Mononuclear cell (primary cell): ENCODE data around the gene CYP2A6. TPM values are rescaled to one million over a fixed set of nuclear protein-coding genes. Genes with fewer than 3 reads are reported as not detected.
"Not testable (repeated sequence)": the region's sequence is repeated elsewhere in the genome, so short reads cannot be mapped to it uniquely, and the experiment has no call there.

Experiments used
- H3K27me3 ChIP-seq: 2 replicates; pipeline ENCODE4 v1.6.0; 2011; ENCODE audit warnings: low read length, control low read depth; ENCODE audit not compliant: insufficient read depth
- H3K4me1 ChIP-seq: 2 replicates; pipeline ENCODE4 v1.5.1; 2011; ENCODE audit warnings: mild to moderate bottlenecking, low read length, control low read depth; ENCODE audit not compliant: insufficient read depth
- H3K4me3 ChIP-seq: 2 replicates; pipeline ENCODE4 v1.5.1; 2011; ENCODE audit warnings: mild to moderate bottlenecking, low read length, moderate library complexity
- H3K9me3 ChIP-seq: 2 replicates; pipeline ENCODE4 v1.5.1; 2011; ENCODE audit warnings: low read depth, mild to moderate bottlenecking, control low read depth, low read length
- total RNA-seq: library from RNA; depleted of rRNA; stranded (reverse); fragments of >200 nt; gene quantifications from one replicate; pipeline ENCODE4 v1.2.3, GENCODE V29; 2012

Gene CYP2A6
- not detected for total RNA-seq

GRCh38 chr19:40850277-40850676 lies at the start of gene CYP2A6:
Gene CYP2A6, minus strand, starts transcription at chr19:40850447. Its CDS starts 21 bp downstream, at chr19:40850426.
- H3K27me3 ChIP-seq, H3K4me3 ChIP-seq, H3K4me1 ChIP-seq, H3K9me3 ChIP-seq: not testable (repeated sequence)

GRCh38 chr19:40899964-40900363 lies 49.7 kb upstream of the CYP2A6 start:
- not testable (repeated sequence) for H3K4me1 ChIP-seq, H3K27me3 ChIP-seq, H3K9me3 ChIP-seq, H3K4me3 ChIP-seq

DNA sequence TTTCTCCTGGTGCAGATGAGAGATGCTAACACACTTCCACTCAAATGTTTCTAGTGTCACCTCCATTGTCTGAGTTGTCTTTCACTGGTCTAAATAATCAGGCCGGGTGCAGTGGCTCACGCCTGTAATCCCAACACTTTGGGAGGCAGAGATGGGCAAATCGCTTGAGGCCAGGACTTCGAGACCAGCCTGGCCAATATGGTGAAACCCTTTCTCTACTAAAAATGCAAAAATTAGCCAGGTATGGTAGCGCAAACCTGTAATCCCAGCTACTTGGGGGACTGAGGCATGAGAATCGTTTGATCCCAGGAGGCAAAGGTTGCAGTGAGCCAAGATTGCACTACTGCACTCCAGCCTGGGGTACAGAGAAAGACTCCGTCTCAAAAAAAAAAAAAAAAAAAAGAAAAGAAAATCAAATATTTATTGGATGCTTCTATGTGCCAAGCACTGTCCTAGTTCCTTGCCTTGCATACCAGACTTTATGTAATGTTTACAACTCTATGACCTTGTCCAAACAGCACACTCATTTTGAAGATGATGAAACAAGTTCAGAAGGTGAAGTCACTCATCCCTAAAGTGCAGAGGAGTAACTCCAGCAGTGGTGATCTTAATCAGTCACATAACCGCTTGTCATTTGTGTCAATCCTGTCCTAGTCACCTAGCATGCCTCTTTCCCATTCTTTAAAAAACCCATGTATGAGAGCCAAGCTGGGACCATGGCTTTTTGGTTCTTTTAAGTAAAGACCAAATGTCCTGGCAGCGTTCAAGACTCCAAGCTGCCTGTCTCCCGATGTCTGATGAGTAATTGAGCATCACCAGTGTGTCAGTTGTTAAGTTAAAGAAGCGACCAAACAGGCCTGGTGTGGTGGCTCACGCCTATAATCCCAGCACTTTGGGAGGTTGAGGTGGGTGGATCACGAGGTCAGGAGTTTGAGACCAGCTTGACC lies 46.9 kb upstream of the CYP2A6 start:
- not testable (repeated sequence) for H3K4me1 ChIP-seq, H3K4me3 ChIP-seq, H3K9me3 ChIP-seq, H3K27me3 ChIP-seq

- H3K27me3 ChIP-seq = no peaks in the 10 kb centered on the region
- no peak overlapping the region for H3K4me3 ChIP-seq
- H3K4me1 ChIP-seq = peaks cover 5% of the 10 kb centered on the region
- no peaks in the 10 kb centered on the region for H3K9me3 ChIP-seq
Observed at GRCh38 chr19:40896418-40896796, 46.2 kb upstream of the CYP2A6 start.

- no peaks in the 10 kb centered on the region for H3K4me1 ChIP-seq
- H3K9me3 ChIP-seq = no peaks in the 10 kb centered on the region
- no peak overlapping the region for H3K4me3 ChIP-seq
- no peaks in the 10 kb centered on the region for H3K27me3 ChIP-seq
Observed at GRCh38 chr19:40893112-40893511, 42.9 kb upstream of the CYP2A6 start.

DNA sequence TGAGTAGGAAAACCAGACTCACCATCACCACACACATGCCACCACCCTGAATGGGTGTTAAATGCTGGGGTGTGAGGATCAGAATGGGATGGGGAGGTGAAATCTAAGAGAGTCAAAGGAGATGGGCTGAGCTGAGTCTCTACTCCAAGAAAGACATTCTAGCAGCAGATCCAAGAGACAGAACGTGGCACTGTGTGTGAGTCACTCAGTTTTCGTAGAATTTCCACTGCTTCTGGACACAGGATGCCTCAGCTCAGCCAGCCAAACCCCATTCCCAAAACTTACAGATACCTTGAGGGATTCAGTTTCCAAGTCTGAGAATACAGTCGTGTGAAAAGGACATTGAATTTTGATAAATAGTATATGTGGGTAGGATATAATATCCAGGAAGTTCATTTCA lies 39.1 kb upstream of the CYP2A6 start:
- Histone ChIP-seq H3K4me3 (no peak overlapping the region), H3K27me3 (no peaks in the 10 kb centered on the region), H3K4me1 (no peaks in the 10 kb centered on the region), H3K9me3 (no peaks in the 10 kb centered on the region)

GRCh38 chr19:40888191-40888590 lies 37.9 kb upstream of the CYP2A6 start:
- Histone ChIP-seq H3K9me3 (no peaks in the 10 kb centered on the region), H3K4me3 (no peak overlapping the region), H3K4me1 (no peaks in the 10 kb centered on the region), H3K27me3 (no peaks in the 10 kb centered on the region)

GRCh38 chr19:40884187-40884931 lies 34.1 kb upstream of the CYP2A6 start:
- not testable (repeated sequence) for H3K4me1 ChIP-seq, H3K27me3 ChIP-seq, H3K9me3 ChIP-seq, H3K4me3 ChIP-seq

DNA sequence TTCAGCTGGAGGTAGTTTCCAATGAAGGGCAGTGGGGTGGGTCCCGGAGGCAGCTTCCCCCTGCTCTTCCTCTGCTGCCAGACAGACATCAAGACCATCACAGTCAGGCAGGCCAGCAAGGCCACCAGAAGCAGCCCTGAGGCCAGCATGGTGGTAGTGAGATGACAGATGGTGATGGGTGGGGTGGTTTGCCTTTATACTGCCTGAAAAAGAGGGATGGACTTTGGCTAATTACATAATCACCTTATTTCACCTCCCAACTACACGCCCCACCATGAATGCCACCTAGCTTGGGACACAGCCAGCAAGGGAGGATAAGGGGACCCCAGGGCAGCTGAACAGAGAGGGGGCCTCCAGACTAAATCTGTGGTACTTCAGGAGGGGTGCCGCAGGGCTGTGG lies 31.8 kb upstream of the CYP2A6 start, which contains the start of gene CYP2A7:
Gene CYP2A7 (minus strand): TSS at position 170 of the 400 bp plus-strand sequence. CDS start 21 bp downstream, at position 149.
- H3K4me3 ChIP-seq, H3K27me3 ChIP-seq, H3K4me1 ChIP-seq, H3K9me3 ChIP-seq: not testable (repeated sequence)

GRCh38 chr19:40879349-40879748 lies 29.1 kb upstream of the CYP2A6 start:
- not testable (repeated sequence) for H3K9me3 ChIP-seq, H3K4me3 ChIP-seq, H3K27me3 ChIP-seq
- peaks cover 11% of the 10 kb centered on the region for H3K4me1 ChIP-seq

DNA sequence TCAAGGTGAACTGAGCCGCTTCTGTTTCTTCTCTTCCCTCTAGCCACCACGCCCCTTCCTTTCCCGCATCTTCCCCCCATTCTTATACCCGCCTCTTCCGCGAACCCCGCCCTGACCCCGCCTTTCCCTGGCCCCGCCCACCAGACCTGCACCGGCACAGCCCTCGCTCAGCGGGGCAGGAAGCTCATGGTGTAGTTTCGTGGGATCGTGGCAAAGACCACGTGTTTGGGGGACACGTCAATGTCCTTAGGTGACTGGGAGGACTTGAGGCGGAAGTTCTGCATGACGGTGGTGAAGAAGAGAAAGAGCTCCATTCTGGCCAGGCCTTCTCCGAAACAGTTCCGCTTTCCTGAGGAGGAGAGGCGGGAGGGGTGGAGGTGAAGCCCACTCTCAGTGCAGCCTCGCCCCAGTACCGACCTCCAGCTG lies 25.3 kb upstream of the CYP2A6 start:
- not testable (repeated sequence) for H3K4me3 ChIP-seq, H3K9me3 ChIP-seq, H3K27me3 ChIP-seq
- peaks cover 11% of the 10 kb centered on the region for H3K4me1 ChIP-seq

DNA sequence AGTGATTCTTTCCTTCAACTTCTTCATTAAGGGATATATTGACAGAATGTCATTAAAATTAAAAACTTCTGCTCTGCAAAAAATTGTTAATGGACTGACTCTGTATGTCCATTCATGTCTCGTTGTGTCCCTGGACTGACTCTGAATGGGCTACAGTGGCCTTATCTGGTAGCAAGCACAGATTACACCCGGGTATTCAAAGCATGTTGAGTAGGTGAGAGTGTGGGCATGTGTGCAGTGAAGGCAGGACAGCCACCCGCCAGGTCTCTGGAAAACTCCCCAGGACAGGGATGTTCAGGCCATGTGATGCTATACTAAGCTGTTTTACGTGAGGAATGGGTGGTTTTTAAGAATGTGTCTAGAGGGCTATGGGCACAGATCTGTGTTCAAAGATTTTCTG lies 24.6 kb upstream of the CYP2A6 start:
- not testable (repeated sequence) for H3K9me3 ChIP-seq, H3K4me3 ChIP-seq, H3K27me3 ChIP-seq
- peaks cover 11% of the 10 kb centered on the region for H3K4me1 ChIP-seq

- H3K9me3 ChIP-seq, H3K4me3 ChIP-seq, H3K27me3 ChIP-seq: not testable (repeated sequence)
- peaks cover 11% of the 10 kb centered on the region for H3K4me1 ChIP-seq
Observed at GRCh38 chr19:40873873-40874272, 23.6 kb upstream of the CYP2A6 start.

- Histone ChIP-seq H3K27me3 (no peaks in the 10 kb centered on the region), H3K4me3 (no peak overlapping the region), H3K9me3 (no peaks in the 10 kb centered on the region), H3K4me1 (peaks cover 11% of the 10 kb centered on the region)
Observed at GRCh38 chr19:40872209-40872608, 22.0 kb upstream of the CYP2A6 start.

DNA sequence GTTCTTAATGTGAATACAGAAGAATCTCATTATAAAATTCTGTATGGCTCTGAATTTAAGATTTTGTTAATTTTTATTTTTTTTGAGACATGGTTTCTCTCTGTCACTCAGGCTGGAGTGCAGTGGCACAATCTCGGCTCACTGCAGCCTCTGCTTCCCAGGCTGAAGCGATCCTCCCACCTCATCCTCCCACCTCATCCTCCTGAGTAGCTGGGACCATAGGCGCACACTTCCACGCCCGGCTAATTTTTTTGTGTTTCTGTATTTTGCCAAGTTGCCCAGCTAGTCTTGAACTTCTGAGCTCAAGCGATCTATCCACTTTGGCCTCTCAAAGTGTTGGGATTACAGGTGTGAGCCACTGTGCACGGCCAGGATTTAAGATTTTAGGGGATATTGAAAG lies 17.5 kb upstream of the CYP2A6 start:
- H3K9me3 ChIP-seq = no peaks in the 10 kb centered on the region
- H3K4me1 ChIP-seq = no peaks in the 10 kb centered on the region
- H3K27me3 ChIP-seq = no peaks in the 10 kb centered on the region
- H3K4me3 ChIP-seq = no peak overlapping the region
